Hypothalamus (tissue), 51 donors: ENCODE measurements around the gene ADK.

Experiments used
- DNase-seq, 51 donors: peaks; one replicate each; lab custom pipeline; 2025; lab: John Stamatoyannopoulos, UW

ADK gene

DNA sequence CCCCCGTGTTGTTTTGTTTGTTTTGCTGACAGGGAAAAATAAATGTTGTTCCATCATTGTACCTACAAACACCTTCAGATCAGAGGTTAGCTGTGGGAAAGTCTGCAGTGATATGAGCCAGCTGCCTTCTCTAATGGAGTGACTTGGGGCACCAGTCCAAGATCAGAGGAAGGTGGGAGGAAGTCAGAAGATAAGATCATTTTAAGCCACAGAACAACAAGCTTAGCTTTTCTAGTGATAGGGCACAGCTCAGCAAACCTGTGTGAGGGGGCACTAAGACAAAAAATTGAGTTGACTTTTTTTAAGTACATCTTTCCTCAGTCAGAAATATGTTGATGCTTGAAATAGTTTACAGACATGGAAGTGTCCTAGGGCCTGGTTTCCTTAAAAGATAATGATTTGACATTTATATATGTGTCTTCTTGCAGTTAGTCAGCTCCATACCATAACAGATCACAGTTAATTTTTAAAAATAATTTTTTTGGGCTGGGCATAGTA is 435.1 kb downstream of the ADK start:
- peak in 1 of 51 donors; percentile 60 for DNase-seq

DNA sequence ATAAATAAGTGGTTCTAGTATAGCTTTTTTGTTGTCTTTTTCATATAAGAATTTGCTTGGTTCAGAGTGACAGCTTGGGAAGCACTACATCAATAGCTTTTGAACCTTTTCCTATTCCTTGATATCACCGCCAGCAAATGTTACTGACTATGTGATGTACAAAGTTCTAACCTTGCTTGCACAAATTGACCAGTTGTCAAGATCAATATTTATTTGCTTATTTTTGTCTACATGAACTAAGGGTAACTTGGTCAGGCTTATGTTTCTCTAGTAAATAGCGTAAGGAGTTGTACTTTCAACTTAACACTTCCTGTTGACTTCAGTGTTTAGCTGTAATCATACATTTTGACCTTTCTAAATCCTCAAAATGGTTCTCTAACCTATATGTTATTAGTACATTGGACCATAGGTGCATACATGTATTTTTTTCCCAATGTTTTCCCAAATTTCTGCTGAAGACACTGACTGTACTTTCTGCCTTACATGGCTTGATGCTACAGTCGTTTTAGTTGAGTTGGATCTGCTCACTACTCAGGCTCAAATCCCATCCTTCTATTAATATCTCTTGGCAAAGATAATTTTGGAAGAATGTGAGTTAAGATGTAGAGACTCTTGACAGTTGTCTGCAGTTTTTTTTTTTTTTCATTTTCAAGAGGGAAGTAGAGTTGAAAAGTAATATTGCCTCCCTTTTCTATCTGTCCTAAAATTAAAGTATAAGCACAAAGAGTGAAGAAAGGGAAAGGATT is 436.3 kb downstream of the ADK start:
- DNase-seq, result no peak

DNA sequence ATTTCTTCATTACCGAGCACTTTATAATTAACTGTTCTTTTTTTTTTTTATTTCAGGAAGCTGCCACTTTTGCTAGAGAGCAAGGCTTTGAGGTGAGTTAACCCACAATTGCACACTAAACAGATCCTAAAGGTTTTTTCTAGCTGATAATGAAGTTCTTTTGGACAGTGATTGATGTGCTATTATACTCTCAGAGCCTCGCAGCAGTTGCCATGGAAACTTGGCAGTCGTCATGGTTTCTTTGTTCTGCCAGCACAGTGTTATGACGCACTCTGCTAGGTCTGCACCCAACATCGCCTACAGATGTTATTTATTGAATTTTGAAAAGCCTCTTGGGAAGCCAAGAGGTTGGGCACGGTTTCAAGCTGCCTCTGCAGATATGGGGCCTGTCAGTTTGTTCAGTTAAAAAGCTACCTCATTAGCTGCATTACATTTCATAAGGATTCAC is 438.2 kb downstream of the ADK start:
- DNase-seq, result peak in 42 of 51 donors; percentile 2 to 84 (median 56)

DNA sequence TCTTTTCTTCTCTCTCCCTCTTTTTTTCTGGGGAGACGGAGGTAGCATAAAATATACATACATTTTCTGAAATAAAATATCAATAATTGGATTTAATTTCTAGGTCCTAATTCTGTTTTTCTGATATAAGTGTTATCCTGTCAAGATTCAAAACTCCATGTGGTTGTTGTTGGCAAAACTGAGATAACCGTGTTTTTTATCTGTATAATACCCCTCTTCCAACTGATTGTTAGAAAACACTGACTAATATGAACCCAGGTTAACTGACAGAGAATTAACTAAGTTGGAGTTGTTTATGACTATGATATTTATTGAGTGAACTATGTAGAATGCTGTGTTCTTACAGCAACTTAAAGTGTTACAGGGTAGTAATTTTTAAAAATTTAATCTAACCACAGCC is 438.8 kb downstream of the ADK start:
- no peak for DNase-seq

DNA sequence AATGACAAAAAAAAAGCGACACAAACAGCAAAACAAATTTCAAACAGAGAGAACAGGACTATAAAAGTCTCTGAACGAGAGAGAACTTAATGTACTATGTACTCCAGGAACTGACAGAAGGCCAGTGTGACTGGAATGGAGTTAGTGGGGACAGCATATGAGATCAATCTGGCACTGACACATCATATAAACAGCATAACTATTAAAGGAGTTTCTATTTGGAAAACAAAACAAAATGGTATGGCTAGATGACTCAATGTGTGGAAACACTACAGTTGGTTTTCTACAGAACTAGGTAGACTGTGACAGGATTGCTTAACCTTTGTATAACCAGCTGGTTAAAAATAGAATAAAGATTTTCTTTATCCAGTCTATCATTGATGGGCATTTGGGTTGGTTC is 442.4 kb downstream of the ADK start:
- no peak for DNase-seq

DNA sequence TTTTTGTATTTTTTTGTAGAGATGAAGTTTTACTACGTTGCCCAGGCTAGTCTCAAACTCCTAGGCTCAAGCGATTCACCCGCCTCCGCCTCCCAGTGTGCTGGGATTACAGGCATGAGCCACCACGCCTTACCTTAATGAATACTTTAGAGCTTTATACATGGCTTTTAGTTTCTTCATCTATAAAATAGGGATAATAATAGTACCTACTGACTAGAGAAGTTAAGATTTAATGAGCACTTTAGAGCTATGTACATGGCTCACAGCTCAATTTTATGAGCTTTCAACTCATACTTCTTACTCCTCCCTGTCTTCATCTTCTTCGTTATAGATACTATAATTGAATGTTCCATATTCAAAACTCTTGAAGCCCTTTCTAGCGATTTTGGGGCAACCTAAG is 445.7 kb downstream of the ADK start:
- DNase-seq, result no peak

DNA sequence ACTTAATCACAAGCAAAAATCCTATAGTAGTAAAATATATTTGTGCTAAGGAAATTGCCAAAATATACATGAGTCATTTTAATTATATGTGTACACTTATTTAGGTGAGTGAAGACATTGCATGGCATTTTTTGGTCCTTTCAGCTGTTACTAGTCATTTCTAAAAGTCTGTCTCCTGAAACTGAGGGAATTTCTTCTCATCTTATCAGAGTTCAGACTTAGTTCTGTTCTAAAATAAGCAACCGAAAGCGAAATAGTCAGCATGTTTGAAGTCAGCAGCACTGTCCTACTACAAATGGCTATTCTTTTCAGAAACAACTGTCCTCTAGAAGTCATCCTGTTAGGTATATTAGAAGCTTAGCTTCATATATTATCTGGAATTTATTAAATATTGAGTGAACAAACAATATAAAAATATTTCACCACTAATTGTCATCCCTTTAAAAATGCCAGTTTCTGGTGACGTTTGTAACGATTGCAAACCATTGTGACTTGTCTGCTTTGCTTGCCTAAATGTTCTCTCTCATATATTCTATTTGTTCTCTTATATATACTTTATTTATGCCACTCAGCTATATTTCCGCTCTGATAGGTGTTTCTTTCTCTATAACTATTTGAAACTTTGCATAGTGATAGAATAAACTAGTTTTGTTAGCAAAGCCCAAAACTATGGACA is 448.0 kb downstream of the ADK start:
- no peak for DNase-seq

DNA sequence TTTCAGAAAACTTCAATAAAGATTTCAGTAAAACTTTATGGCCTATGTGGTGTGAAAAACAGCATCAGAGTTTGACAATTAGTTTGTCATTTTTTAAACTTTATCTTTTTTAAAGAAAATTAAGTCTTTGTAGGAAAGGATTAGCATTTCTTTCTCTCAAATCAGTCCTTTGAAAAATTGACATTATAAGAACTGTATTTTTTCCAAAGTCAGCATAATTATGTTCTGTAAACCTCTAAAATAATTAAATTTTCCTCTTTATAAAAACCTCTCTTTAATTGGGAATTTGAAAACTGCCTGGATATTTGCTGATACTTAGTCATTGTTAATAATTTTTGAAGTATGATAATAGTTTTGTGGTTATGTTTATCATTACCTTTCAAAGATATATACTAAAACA is 448.7 kb downstream of the ADK start:
- no peak for DNase-seq

DNA sequence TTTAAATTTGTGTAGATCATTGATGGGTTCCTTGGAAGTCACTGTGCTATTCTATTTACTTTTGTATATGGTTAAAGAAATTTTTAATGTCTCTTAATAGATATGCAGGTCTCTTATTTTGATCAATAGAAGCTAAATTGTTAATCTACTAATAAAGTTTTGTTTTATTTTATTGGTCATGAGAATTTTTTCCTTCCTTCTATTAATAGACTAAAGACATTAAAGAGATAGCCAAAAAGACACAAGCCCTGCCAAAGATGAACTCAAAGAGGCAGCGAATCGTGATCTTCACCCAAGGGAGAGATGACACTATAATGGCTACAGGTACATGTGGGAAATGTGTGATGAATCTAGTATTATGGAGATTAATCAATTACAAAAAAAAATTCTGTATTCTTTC is 449.1 kb downstream of the ADK start:
- DNase-seq, result no peak

DNA sequence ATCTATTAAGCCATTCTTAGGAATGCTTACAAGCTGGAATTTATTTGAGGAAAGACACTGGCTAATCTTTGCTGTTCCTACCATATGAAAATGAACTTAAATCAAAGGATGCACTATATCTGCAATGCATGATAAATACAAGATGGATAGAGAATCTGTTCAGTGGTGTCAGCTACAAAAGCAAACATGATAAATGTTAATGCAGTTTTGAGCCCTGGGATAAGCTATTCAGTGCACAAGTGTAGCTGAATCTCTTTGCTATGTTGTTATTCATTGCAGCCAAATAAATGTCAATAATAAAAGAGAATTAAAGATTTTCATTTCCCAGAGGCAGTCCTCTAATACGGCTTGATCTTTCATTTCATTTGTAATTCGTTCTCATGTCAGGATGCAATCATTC is 451.6 kb downstream of the ADK start:
- no peak for DNase-seq

DNA sequence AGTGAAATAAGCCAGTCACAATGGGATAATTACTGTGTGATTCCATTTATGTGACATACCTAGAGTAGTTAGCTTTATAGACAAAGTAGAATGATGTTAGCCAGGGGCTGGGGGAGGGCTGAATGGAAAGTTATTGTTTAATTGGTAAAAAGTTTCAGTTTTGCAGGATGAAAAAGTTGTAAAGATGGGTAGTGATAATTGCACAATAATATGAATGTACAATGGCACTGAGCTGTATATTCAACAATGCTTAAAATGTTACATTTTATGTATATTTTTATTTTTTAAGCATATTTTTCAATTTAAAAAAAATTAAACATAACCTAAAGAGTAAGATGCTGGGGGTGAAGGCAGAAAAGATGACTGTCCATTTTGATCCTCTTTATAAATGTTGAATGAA is 459.3 kb downstream of the ADK start:
- DNase-seq, result no peak

DNA sequence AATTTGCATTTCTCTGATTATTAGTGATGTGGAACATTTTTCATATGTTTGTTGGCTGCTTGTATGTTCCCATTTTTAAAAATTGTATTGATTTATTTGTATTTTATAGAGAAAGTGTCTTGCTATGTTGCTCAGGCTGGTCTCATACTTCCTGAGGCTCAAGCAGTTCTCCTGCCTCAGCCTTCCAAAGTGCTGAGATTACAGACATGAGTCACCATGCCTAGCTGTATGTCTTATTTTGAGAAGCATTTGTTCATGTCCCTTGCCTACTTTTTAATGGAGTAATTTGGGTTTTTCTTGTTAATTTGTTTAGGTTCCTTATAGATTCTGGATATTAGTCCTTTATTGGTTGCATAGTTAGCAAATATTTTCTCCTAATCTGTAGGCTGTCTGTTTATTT is 461.2 kb downstream of the ADK start:
- no peak for DNase-seq

DNA sequence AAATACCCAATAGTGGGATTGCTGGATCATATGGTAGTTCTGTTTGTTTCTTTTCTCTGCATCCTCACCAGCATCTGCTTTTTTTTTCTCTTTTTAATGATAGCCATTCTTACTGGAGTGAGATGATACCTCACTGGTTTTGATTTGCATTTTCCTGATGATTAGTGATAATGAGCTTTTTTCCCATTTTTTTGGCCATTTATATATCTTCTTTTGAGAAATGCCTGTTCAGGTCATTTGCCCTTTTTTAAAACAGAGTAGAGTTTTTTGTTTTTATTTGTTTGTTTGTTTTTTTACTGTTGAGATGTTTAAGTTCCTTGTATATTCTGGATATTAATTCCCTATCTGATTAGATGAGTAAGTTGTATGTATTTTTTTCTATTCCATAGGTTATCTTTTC is 469.6 kb downstream of the ADK start:
- no peak for DNase-seq

DNA sequence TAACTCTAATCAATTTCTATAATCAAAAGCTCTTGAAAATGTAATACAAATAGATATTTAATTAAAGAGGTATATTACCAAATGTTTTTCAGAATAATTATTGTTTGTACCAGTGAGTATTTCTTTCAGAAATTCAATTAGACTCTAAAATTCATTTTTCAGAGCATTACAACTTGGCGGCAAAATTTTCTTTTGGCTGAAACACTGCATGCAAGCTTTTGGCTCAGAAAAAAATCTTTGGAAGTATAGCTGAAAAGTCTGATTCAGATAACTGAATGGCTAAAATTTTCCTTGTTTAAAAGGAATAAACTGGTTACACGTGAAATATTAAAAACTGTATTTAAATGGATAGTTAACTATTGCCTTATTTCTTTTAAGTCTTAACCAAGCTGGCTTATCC is 472.8 kb downstream of the ADK start:
- DNase-seq, result no peak

DNA sequence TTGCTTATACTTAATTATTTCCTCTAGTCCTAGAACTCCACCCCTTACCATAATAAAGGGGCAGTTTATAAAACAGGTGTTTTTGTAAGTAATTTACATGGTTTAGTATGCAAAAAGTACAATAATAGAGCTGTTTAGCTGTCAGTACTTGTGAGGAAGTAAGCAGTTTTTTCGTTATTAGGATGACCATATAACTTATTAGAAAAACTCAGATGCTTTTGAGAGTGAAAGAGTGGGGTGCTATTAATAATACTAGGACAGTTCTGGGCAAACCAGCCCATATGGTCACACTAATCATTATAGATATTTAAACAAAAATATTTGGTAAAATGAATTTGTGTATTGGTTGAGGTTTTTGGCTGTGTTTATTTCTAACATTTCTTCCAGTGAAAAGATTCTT is 473.5 kb downstream of the ADK start:
- DNase-seq, result no peak

DNA sequence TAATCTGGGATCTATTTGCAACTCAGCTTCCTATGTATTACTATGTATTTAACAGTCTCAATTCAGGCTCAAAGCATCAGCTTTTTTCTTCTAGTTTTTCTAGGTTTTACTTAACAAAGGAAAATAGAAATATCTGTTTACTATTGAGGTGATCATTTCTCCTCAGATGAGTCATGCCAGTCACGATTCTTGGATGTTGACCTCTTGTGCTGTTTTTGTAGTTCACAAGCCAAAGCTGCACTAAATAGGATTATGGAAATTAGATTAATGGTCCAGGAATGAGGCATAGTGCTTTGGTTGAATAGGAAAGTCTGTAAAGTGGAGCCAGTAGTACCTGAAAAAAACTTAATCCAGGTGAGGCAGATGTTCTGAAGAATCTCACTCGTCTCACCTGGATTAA is 477.1 kb downstream of the ADK start:
- no peak for DNase-seq

DNA sequence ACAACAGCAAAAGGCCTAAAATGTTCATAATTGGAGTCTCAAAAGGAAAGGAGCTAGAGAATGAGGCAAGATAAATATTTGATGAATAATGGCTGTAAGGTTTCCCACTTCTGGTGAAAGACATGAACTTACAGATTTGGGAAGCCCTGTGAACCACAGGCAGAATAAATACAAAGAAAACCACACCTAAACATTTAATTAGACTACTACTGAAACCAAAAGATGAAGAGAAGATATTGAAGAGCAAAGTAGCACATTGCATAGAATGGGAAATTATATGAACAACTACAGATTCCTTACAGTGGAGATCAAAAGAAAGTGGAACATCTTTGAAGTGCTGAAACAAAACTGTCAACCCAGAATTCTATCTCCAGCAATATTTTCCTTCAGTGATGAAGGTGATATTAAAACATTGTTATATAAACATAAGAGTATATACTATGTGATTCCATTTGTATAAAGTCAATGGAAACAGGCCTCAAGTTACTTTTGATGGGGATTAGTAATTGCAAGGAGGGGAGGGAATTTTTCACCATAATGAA is 484.0 kb downstream of the ADK start:
- DNase-seq, result no peak

DNA sequence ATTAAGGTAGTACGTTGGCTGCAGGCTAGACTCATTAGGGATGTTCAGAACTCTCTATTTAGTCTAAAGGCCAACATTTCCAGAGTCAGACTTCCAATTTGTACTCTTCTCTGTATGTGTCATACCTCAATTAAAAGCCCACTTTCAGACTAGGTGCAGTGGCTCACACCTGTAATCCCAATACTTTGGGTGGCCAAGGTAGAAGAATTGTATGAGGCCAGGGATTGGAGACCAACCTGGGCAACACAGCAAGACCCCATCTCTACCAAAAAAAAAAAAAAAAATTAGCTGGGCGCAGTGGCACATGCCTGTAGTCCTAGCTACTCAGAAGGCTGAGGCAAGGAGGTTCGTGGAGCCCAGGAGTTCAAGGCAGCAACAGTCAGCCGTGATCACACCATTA is 484.6 kb downstream of the ADK start:
- DNase-seq, result no peak

DNA sequence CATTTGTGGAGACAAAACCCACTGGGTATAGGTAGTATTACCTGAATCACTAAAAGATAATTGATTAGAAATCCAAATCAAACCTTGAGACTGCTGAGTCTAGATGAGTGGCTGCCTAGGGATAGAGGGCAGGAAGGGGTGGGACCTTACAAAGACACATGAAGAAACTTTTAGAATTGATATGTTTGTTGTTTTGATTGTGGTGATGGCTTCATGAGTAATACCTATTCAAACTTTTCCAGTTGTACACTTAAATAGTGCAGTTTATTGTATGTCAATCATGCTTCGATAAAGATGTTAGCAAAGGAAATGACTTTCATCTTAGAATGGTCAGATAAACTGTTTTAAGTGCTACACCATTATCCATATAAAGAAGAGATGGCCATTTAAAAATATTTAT is 486.7 kb downstream of the ADK start:
- DNase-seq, result no peak

DNA sequence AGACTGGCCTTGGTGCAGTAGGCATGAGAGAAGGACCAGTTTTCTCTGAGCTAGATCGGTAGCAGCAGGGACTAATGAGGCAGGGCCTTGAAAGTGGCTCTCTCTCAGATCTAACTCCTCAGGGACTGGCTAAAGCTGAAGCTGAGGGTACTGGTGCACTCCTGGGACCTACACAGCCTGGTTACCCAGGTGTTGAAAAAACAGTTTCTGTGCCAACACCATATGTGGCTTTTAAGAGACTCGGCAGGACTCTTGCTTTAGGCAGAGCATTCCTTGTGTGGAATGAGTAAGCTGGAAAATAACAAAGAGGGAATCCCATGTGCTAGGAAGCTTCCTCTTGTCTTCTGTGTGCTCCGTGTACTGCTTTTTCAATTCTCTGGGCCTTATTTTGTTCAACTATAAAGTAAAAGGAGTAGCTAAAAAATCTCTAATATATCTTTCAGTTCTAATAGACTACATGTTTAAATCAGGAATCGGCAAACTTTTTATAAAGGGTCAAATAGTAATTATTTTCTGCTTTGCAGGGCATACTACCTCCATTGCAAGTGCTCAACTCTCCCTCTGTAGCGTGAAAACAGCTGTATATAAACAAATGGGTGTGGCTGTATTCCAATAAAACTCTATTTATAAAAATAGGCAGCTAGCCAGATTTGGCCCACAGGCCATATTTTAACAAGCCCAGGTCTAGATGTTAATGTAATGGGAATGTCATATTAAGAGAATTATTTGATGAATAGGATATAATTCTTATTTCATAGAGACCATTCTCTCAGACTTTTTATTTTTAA is 489.3 kb downstream of the ADK start:
- no peak for DNase-seq

DNA sequence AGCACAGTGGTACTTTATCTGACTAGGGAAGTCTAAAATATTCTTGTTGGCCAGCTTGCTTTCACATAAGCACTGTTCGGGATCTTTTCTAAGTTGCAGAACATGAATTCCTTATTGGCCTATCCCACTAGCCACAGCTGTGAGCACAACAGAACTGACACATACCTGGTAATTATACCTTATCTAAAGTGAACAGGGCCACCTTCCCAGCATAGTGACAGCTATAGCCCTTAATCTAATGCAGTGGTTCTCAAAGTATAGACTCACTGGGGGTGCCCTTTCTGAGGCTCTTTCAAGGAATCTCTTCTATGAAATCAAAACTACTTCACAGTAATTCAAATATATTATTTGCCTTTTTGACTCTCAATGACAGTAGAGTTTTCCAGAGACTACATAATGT is 490.6 kb downstream of the ADK start:
- no peak for DNase-seq
